ENCODE measurements around the gene CD274. TPM values are rescaled to one million over a fixed set of nuclear protein-coding genes. Genes with fewer than 3 reads are reported as not detected.

The CD274 gene
- total RNA-seq, 1 experiment from 2014 or later = 0.42 TPM

- TF ChIP-seq, protein P1, sequence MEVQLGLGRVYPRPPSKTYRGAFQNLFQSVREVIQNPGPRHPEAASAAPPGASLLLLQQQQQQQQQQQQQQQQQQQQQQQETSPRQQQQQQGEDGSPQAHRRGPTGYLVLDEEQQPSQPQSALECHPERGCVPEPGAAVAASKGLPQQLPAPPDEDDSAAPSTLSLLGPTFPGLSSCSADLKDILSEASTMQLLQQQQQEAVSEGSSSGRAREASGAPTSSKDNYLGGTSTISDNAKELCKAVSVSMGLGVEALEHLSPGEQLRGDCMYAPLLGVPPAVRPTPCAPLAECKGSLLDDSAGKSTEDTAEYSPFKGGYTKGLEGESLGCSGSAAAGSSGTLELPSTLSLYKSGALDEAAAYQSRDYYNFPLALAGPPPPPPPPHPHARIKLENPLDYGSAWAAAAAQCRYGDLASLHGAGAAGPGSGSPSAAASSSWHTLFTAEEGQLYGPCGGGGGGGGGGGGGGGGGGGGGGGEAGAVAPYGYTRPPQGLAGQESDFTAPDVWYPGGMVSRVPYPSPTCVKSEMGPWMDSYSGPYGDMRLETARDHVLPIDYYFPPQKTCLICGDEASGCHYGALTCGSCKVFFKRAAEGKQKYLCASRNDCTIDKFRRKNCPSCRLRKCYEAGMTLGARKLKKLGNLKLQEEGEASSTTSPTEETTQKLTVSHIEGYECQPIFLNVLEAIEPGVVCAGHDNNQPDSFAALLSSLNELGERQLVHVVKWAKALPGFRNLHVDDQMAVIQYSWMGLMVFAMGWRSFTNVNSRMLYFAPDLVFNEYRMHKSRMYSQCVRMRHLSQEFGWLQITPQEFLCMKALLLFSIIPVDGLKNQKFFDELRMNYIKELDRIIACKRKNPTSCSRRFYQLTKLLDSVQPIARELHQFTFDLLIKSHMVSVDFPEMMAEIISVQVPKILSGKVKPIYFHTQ (CRISPR knock-in tag; IDR thresholded peaks at IDR 0.05) = no peak
- no peak for TF ChIP-seq NR3C1 (CRISPR knock-in tag; conservative IDR thresholded peaks at IDR 0.05; ENCODE audit: low read depth)
- TF ChIP-seq PRRX2 (CRISPR knock-in tag; IDR thresholded peaks at IDR 0.05) = no peak
- TF ChIP-seq, protein P2, sequence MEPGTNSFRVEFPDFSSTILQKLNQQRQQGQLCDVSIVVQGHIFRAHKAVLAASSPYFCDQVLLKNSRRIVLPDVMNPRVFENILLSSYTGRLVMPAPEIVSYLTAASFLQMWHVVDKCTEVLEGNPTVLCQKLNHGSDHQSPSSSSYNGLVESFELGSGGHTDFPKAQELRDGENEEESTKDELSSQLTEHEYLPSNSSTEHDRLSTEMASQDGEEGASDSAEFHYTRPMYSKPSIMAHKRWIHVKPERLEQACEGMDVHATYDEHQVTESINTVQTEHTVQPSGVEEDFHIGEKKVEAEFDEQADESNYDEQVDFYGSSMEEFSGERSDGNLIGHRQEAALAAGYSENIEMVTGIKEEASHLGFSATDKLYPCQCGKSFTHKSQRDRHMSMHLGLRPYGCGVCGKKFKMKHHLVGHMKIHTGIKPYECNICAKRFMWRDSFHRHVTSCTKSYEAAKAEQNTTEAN (CRISPR knock-in tag; IDR thresholded peaks at IDR 0.05) = no peak
Measured at GRCh38 chr9:5435912-5436311, 14.4 kb upstream of the CD274 start (continued).

DNA sequence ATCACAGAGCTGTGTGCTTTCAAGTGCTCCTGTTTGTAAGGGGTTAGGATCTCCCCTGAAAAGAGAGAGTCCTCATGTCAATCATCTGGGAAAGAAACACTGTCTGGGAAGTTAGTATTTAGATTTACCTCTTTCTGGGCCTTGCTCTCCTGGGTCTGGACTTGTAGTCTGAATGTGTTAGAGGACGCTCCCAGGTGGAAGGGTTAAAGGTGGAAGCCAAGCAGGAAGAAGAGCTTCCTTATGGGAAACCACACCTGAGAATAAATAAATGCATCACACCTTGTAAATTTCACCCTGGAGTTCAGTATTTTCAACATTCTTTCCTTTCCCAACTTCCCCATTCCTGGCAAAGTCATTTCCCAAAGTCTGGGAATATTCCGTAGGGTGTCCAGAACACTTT lies 13.9 kb upstream of the CD274 start:
- Mint-ChIP-seq H3K4me1 (peaks cover 24% of the 10 kb centered on the region), H3K27me3 (ENCODE audit: low read depth) (no peaks in the 10 kb centered on the region), H3K4me3 (peak overlapping the region; percentile 95), H3K27ac (no peak overlapping the region), H3K9me3 (peaks cover 17% of the 10 kb centered on the region), H3K36me3 (peaks cover 44% of the 10 kb centered on the region)
- ATAC-seq = no peak
- ChIA-PET POLR2A (no interaction called here), CTCF (no interaction called here)
- TF ChIP-seq ZNF425 (CRISPR knock-in tag; conservative IDR thresholded peaks at IDR 0.05) (no peak), PRRX2 (CRISPR knock-in tag; IDR thresholded peaks at IDR 0.05) (no peak), MYBL2 (CRISPR knock-in tag; IDR thresholded peaks at IDR 0.05) (no peak), USF1 (CRISPR knock-in tag; IDR thresholded peaks at IDR 0.05) (no peak), GABPB1 (CRISPR knock-in tag; IDR thresholded peaks at IDR 0.05) (no peak), FOXP1 (CRISPR knock-in tag; IDR thresholded peaks at IDR 0.05; ENCODE audit: borderline replicate concordance) (no peak), E2F4 (CRISPR knock-in tag; IDR thresholded peaks at IDR 0.05; ENCODE audit: borderline replicate concordance, low read depth) (no peak), NR1H2 (CRISPR knock-in tag; IDR thresholded peaks at IDR 0.05) (no peak), ZNF671 (CRISPR knock-in tag; IDR thresholded peaks at IDR 0.05) (no peak)
- TF ChIP-seq, protein P3, sequence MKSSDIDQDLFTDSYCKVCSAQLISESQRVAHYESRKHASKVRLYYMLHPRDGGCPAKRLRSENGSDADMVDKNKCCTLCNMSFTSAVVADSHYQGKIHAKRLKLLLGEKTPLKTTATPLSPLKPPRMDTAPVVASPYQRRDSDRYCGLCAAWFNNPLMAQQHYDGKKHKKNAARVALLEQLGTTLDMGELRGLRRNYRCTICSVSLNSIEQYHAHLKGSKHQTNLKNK (CRISPR knock-in tag; IDR thresholded peaks at IDR 0.05) = no peak
- TF ChIP-seq, protein P4, sequence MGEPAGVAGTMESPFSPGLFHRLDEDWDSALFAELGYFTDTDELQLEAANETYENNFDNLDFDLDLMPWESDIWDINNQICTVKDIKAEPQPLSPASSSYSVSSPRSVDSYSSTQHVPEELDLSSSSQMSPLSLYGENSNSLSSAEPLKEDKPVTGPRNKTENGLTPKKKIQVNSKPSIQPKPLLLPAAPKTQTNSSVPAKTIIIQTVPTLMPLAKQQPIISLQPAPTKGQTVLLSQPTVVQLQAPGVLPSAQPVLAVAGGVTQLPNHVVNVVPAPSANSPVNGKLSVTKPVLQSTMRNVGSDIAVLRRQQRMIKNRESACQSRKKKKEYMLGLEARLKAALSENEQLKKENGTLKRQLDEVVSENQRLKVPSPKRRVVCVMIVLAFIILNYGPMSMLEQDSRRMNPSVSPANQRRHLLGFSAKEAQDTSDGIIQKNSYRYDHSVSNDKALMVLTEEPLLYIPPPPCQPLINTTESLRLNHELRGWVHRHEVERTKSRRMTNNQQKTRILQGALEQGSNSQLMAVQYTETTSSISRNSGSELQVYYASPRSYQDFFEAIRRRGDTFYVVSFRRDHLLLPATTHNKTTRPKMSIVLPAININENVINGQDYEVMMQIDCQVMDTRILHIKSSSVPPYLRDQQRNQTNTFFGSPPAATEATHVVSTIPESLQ (CRISPR knock-in tag; IDR thresholded peaks at IDR 0.05) = no peak
- DNase-seq (ENCODE audit: low spot score) = no peak

All from WTC11 (cell line).